Measurements from ENCODE around the gene DNAJB6.

DNAJB6 gene

GRCh38 chr7:157371296-157371695 is 34.5 kb downstream of the DNAJB6 start:
- Histone ChIP-seq H3K36me3 (ENCODE audit: insufficient read depth, low read length) (peaks cover 99% of the 10 kb centered on the region), H3K4me1 (ENCODE audit: insufficient read depth, low read length) (no peaks in the 10 kb centered on the region; the same call in 1 of the 2 replicates), H3K27ac (ENCODE audit: low read depth, low read length) (no peak overlapping the region), H3K4me3 (ENCODE audit: low read length) (no peak overlapping the region), H3K27me3 (ENCODE audit: insufficient read depth, low read length) (no peaks in the 10 kb centered on the region), H3K9me3 (ENCODE audit: insufficient read depth, low read depth, low read length) (no peaks in the 10 kb centered on the region), H3K9ac (ENCODE audit: low read depth, low read length) (no peak overlapping the region)
- WGBS: 96% methylated on average over 9 of the region's 9 CpGs

- Histone ChIP-seq H3K27me3 (ENCODE audit: insufficient read depth, low read length) (no peaks in the 10 kb centered on the region), H3K36me3 (ENCODE audit: insufficient read depth, low read length) (peaks cover 96% of the 10 kb centered on the region), H3K9ac (ENCODE audit: low read depth, low read length) (no peak overlapping the region), H3K9me3 (ENCODE audit: insufficient read depth, low read depth, low read length) (no peaks in the 10 kb centered on the region), H3K27ac (ENCODE audit: low read depth, low read length) (no peak overlapping the region), H3K4me3 (ENCODE audit: low read length) (no peak overlapping the region), H3K4me1 (ENCODE audit: insufficient read depth, low read length) (no peaks in the 10 kb centered on the region; the same call in 1 of the 2 replicates)
- WGBS: 93% methylated on average over 24 of the region's 24 CpGs
These were observed 35.8 kb downstream of the DNAJB6 start for GRCh38 chr7:157372300-157373232.

- WGBS: 93% methylated on average over 5 of the region's 7 CpGs
- H3K9ac ChIP-seq (ENCODE audit: low read depth, low read length): no peak overlapping the region
These were observed 36.7 kb downstream of the DNAJB6 start for GRCh38 chr7:157373493-157373892.

GRCh38 chr7:157375410-157375809 is 38.6 kb downstream of the DNAJB6 start:
- H3K27ac ChIP-seq (ENCODE audit: low read depth, low read length): no peak overlapping the region
- peaks cover 83% of the 10 kb centered on the region for H3K36me3 ChIP-seq (ENCODE audit: insufficient read depth, low read length)

More at GRCh38 chr7:157373493-157373892, 36.7 kb downstream of the DNAJB6 start:
- no peaks in the 10 kb centered on the region for H3K9me3 ChIP-seq (ENCODE audit: insufficient read depth, low read depth, low read length)
- H3K27ac ChIP-seq (ENCODE audit: low read depth, low read length): no peak overlapping the region
- no peak overlapping the region for H3K4me3 ChIP-seq (ENCODE audit: low read length)
- no peaks in the 10 kb centered on the region for H3K27me3 ChIP-seq (ENCODE audit: insufficient read depth, low read length)
- no peaks in the 10 kb centered on the region; the same call in 1 of the 2 replicates for H3K4me1 ChIP-seq (ENCODE audit: insufficient read depth, low read length)
- peaks cover 91% of the 10 kb centered on the region for H3K36me3 ChIP-seq (ENCODE audit: insufficient read depth, low read length)

GRCh38 chr7:157377436-157378124 is 40.8 kb downstream of the DNAJB6 start:
- Histone ChIP-seq H3K4me3 (ENCODE audit: low read length) (no peak overlapping the region), H3K36me3 (ENCODE audit: insufficient read depth, low read length) (peaks cover 83% of the 10 kb centered on the region), H3K27me3 (ENCODE audit: insufficient read depth, low read length) (no peaks in the 10 kb centered on the region), H3K27ac (ENCODE audit: low read depth, low read length) (no peak overlapping the region), H3K9me3 (ENCODE audit: insufficient read depth, low read depth, low read length) (no peaks in the 10 kb centered on the region), H3K9ac (ENCODE audit: low read depth, low read length) (no peak overlapping the region), H3K4me1 (ENCODE audit: insufficient read depth, low read length) (no peaks in the 10 kb centered on the region; the same call in 1 of the 2 replicates)
- WGBS: 94% methylated on average over 11 of the region's 11 CpGs

More at GRCh38 chr7:157375410-157375809, 38.6 kb downstream of the DNAJB6 start:
- Histone ChIP-seq H3K9ac (ENCODE audit: low read depth, low read length) (no peak overlapping the region), H3K9me3 (ENCODE audit: insufficient read depth, low read depth, low read length) (no peaks in the 10 kb centered on the region), H3K27me3 (ENCODE audit: insufficient read depth, low read length) (no peaks in the 10 kb centered on the region), H3K4me3 (ENCODE audit: low read length) (no peak overlapping the region), H3K4me1 (ENCODE audit: insufficient read depth, low read length) (no peaks in the 10 kb centered on the region; the same call in 1 of the 2 replicates)
- WGBS: 92% methylated on average over 7 of the region's 7 CpGs

- Histone ChIP-seq H3K9me3 (ENCODE audit: insufficient read depth, low read depth, low read length) (no peaks in the 10 kb centered on the region), H3K4me1 (ENCODE audit: insufficient read depth, low read length) (no peaks in the 10 kb centered on the region; the same call in 1 of the 2 replicates), H3K27me3 (ENCODE audit: insufficient read depth, low read length) (no peaks in the 10 kb centered on the region), H3K27ac (ENCODE audit: low read depth, low read length) (no peak overlapping the region), H3K4me3 (ENCODE audit: low read length) (no peak overlapping the region), H3K36me3 (ENCODE audit: insufficient read depth, low read length) (peaks cover 83% of the 10 kb centered on the region), H3K9ac (ENCODE audit: low read depth, low read length) (no peak overlapping the region)
- WGBS: 96% methylated on average over 16 of the region's 16 CpGs
These were observed 41.6 kb downstream of the DNAJB6 start for GRCh38 chr7:157378390-157378789.

GRCh38 chr7:157379493-157379892 is 42.7 kb downstream of the DNAJB6 start:
- Histone ChIP-seq H3K4me3 (ENCODE audit: low read length) (no peak overlapping the region), H3K27me3 (ENCODE audit: insufficient read depth, low read length) (no peaks in the 10 kb centered on the region), H3K4me1 (ENCODE audit: insufficient read depth, low read length) (no peaks in the 10 kb centered on the region; the same call in 1 of the 2 replicates), H3K9ac (ENCODE audit: low read depth, low read length) (no peak overlapping the region), H3K27ac (ENCODE audit: low read depth, low read length) (no peak overlapping the region), H3K36me3 (ENCODE audit: insufficient read depth, low read length) (peaks cover 84% of the 10 kb centered on the region), H3K9me3 (ENCODE audit: insufficient read depth, low read depth, low read length) (no peaks in the 10 kb centered on the region)
- 100% methylated on average over 1 of the region's 1 CpG for WGBS

- 0 out of 2 replicates have a peak overlapping the region, but pooled peaks have one; percentile 5 for H3K27ac ChIP-seq (ENCODE audit: low read depth, low read length)
- no peaks in the 10 kb centered on the region; the same call in 1 of the 2 replicates for H3K4me1 ChIP-seq (ENCODE audit: insufficient read depth, low read length)
- H3K27me3 ChIP-seq (ENCODE audit: insufficient read depth, low read length): no peaks in the 10 kb centered on the region
- H3K4me3 ChIP-seq (ENCODE audit: low read length): no peak overlapping the region
- 96% methylated on average over 7 of the region's 7 CpGs for WGBS
- H3K9me3 ChIP-seq (ENCODE audit: insufficient read depth, low read depth, low read length): no peaks in the 10 kb centered on the region
- no peak overlapping the region for H3K9ac ChIP-seq (ENCODE audit: low read depth, low read length)
- H3K36me3 ChIP-seq (ENCODE audit: insufficient read depth, low read length): peaks cover 84% of the 10 kb centered on the region
These were observed 43.6 kb downstream of the DNAJB6 start for GRCh38 chr7:157380416-157380815.

GRCh38 chr7:157383868-157384267 is 47.1 kb downstream of the DNAJB6 start:
- WGBS: 95% methylated on average over 5 of the region's 5 CpGs
- Histone ChIP-seq H3K4me3 (ENCODE audit: low read length) (no peak overlapping the region), H3K27ac (ENCODE audit: low read depth, low read length) (no peak overlapping the region), H3K9ac (ENCODE audit: low read depth, low read length) (no peak overlapping the region), H3K27me3 (ENCODE audit: insufficient read depth, low read length) (no peaks in the 10 kb centered on the region), H3K9me3 (ENCODE audit: insufficient read depth, low read depth, low read length) (no peaks in the 10 kb centered on the region), H3K36me3 (ENCODE audit: insufficient read depth, low read length) (peaks cover 87% of the 10 kb centered on the region), H3K4me1 (ENCODE audit: insufficient read depth, low read length) (peaks cover 4% of the 10 kb centered on the region)

GRCh38 chr7:157384301-157384700 is 47.5 kb downstream of the DNAJB6 start:
- Histone ChIP-seq H3K9ac (ENCODE audit: low read depth, low read length) (no peak overlapping the region), H3K4me3 (ENCODE audit: low read length) (no peak overlapping the region), H3K27me3 (ENCODE audit: insufficient read depth, low read length) (no peaks in the 10 kb centered on the region), H3K27ac (ENCODE audit: low read depth, low read length) (no peak overlapping the region), H3K4me1 (ENCODE audit: insufficient read depth, low read length) (peaks cover 4% of the 10 kb centered on the region), H3K9me3 (ENCODE audit: insufficient read depth, low read depth, low read length) (no peaks in the 10 kb centered on the region), H3K36me3 (ENCODE audit: insufficient read depth, low read length) (peaks cover 87% of the 10 kb centered on the region)
- 78% methylated on average over 9 of the region's 9 CpGs for WGBS
